NCI-H2196 (cell line): Measurements from ENCODE around the gene ARHGAP12.
A peak's percentile ranks its signal among the peaks of the same experiment; 100 is the strongest.

ENCODE experiments used
- DNase-seq: peaks from one replicate; lab custom pipeline; 2025; ENCODE audit not compliant: unreplicated experiment; lab: John Stamatoyannopoulos, UW

Gene ARHGAP12

GRCh38 chr10:31952066-31952465 lies 23.4 kb upstream of the ARHGAP12 start:
- no peak for DNase-seq

DNA sequence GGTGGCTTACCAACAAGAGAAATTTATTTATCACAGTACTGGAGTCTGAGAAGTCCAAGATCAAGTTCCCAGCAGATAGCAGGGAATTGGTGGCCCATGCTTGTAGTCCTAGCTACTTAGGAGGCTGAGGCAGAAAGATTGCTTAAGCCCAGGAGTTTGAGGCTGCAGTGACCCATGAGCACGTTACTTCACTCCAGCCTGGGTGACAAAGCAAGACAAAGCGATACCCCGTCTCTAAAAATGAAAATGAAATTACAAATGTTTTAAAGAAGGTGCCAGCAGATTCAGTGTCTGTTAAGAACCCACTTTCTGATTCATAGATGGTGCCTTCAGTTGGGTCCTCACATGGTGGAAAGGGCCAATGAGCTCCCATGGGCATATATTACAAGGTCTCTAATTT lies 20.6 kb upstream of the ARHGAP12 start:
- no peak for DNase-seq

GRCh38 chr10:31948021-31948420 lies 19.4 kb upstream of the ARHGAP12 start:
- DNase-seq, result no peak

DNA sequence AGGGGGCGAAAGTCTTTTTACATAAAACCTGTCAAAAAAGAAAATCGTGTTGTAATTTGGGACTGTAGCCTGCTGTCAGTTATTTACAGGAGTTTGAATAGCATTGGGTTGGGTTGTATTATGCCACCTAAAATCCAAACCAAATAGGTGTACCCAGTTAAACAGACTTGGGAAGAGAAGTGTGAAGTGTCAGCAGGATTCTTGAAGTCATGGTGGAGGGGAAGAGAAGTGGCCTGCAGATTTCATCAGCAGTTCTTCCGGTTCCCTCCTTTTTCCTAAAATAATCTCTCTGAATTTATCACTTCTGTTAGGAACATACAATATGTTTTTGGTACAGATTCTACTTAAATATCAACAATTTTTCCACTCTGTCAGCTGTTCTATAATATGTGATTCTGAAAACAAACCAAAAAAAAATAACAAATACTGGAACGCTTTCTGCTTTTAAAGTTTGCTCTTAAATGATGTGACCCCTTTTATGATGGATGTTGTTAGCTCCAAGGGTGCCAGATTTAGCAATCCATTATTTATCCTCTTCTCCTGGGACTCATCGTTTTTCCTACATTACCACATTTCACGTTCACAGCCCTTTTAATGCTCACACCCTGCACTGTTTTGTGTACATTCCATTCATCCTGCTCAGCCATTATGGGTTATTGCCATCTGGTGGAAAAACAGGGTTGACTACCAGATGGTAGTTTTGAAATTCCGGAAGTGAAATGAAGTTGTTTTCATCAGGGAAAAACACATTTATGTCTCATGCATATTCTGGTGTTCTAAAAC lies 18.7 kb upstream of the ARHGAP12 start:
- DNase-seq, result peak; percentile 7

GRCh38 chr10:31945392-31945791 lies 16.8 kb upstream of the ARHGAP12 start:
- DNase-seq, result no peak

DNA sequence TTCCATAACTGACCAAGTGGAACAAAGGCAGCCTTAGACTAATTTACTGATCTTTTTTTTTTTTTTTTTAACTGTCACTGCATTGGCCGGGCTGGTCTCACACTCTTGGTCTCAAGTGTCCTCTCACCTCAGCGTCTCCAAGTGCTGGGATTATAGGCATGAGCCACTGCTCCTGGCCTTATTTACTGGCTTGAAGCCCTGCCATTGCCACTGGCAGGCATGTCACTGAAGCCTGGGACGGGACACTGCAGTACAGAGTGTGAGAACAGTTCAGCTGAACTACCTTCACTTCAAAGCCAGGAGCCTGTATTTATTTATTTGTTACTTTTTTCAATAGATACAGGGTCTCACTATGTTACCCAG lies 15.4 kb upstream of the ARHGAP12 start:
- DNase-seq, result no peak

DNA sequence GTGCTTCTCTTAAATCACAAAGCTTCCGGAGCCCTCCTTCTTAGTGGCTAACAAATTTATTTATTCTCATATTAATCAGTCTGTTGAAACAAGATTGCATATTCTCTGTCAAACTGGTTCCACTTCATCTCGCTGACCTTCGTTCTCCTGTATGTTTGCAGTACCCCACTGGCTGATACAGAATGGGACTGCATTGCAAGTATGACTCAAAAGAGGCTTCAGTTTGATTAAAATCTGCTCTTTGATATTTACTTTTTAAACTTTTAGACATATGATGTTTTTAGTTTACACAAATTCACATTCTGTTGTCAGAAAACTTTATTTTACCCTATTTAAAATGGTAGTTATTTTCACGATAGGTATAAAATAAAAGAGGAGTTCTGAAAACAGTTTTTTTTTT lies 14.3 kb upstream of the ARHGAP12 start:
- DNase-seq, result no peak

GRCh38 chr10:31942435-31942834 lies 13.8 kb upstream of the ARHGAP12 start:
- DNase-seq, result no peak

- no peak for DNase-seq
Observed at GRCh38 chr10:31940839-31941653, 12.4 kb upstream of the ARHGAP12 start.

DNA sequence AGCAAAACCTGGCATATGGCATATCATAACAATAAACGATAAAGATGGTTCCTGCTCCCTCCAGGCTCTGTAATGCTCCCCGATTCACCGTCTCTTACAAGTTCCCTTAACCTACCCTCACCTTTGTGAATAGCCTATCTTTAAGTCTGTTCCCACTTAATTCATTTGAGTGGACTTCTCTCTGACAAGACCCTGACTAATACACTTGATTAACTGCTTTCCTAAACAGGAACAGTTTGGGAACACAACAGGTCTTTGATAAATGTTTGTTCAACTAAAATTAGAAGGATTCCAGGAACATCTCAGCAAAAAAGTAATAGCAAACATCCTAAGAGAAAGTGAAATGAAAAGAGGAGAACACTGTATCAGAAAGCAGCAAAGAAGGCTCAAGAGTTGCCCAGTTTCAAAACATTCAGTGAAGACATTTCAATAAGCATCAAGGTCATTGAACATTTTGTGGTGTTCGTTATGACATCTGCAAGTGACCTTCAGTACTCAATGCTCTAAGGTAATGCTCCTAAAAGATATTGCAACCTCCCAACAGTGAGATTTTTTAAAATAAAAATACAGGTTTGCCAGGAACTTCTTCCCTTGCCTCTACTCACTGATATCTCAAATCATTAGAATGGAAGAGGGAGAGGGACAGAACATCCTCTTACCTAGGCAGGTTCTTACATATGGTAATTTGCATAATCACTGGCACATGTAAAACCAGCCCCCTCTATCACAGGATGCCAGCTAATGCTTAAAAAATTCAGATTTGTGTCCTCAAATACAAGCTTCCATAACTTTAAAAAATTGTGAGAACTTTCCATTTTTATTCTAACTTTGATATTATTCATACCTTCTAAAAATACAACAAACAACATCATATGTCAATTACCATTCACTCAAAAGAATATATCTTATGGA lies 11.4 kb upstream of the ARHGAP12 start:
- no peak for DNase-seq

- no peak for DNase-seq
Observed at GRCh38 chr10:31937371-31937770, 8.7 kb upstream of the ARHGAP12 start.

GRCh38 chr10:31936933-31937332 lies 8.3 kb upstream of the ARHGAP12 start:
- DNase-seq, result no peak

- no peak for DNase-seq
Observed at GRCh38 chr10:31936086-31936485, 7.5 kb upstream of the ARHGAP12 start.

GRCh38 chr10:31935678-31936077 lies 7.0 kb upstream of the ARHGAP12 start:
- DNase-seq, result no peak

DNA sequence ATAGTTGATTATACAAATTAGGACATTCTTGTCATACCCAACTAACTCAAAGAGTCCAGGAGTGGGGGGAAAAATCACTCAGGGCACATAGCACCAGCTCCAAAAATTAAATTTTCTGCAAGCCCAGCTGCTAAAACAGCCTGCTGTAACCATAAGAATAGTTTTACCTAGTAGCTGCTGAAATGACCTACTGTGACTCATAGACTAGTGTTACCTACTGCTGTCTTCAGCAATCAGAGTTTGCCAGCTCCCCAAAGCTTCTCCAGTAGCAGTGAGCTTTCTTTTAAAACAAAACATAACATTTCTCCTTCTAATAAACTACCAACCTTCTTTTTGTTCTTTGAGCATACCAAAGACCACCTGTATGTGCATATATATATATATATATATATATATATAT lies 4.2 kb upstream of the ARHGAP12 start:
- no peak for DNase-seq

- no peak for DNase-seq
Observed at GRCh38 chr10:31930856-31931255, 2.2 kb upstream of the ARHGAP12 start.

DNA sequence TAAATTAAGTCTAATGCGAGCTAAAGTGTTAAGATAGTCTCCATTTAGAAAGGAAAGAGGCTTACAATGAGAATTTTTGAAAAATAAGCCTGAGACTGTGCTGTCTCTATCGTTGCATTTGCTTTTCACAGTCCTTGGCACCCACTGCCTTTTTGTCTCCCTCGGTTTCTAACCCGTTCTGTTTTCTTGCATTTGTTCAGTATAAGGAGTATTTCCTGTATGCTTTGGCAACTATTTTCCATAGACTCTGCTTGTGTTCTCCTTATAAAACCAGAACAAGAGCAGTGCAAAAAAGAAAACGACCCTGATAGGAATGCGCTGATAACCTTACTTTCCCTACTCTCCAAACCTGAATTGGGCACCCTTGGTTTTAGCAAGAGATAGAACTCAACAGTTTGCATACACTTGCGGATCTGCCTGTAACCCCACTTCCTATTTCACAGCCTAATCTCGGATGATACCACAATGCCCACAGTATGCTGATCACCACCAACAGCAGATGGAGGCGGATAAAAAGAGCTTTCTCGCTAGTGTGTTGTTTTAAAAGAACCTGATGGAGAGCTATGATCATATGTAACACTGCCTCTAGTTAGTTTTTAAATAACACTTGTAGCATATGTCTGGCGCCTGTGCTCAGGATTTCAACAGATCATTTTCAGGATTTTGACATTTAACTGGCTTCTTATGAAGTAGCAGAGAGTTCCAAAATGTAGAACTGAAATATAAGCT lies 1.6 kb upstream of the ARHGAP12 start:
- no peak for DNase-seq

GRCh38 chr10:31929261-31930022 lies 811 bp upstream of the ARHGAP12 start:
- peak; percentile 9 for DNase-seq

- DNase-seq, result no peak
Observed at GRCh38 chr10:31927884-31928548, 615 bp downstream of the ARHGAP12 start.

DNA sequence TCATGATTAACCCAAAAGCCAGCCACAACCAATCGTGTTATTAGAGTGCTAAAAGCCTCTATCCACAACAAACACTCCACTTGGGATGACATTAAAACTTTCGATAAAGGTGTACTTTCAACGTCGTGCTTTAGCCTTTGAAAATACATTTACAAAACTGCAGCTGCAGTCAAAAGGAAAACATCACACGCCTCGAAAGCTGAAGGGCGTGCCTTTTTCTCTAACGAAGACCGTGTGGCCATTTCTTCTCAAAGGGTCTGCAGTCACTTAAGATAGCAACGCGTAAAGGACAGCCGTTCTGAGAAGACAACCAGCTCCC lies 1.1 kb downstream of the ARHGAP12 start:
- no peak for DNase-seq
